Upper lobe of left lung (tissue), 4 donors: ENCODE results near the gene FGR.

Experiments
- CTCF ChIP-seq, 6 experiments: fragments of 450-650 bp in 4 of 6; fragments of 200-600 bp in 2 of 6; sonication (generic) in 2 of 6; IDR thresholded peaks; one replicate each; pipeline ENCODE4 v1.5.1; 2016 to 2019; ENCODE audit warnings: antibody characterized with exemption in 6 of 6
- POLR2A ChIP-seq, 4 donors: fragments of 450-650 bp; IDR thresholded peaks; one replicate each; pipeline ENCODE4 v1.5.1; 2016 to 2017; ENCODE audit warnings: antibody characterized with exemption in 4 of 4, mild to moderate bottlenecking in 2 of 4
- POLR2AphosphoS5 ChIP-seq, 2 donors: sonication (generic); formaldehyde crosslinking; IDR thresholded peaks; one replicate each; pipeline ENCODE4 v1.5.1; 2017; ENCODE audit warnings: antibody characterized with exemption in 2 of 2

GRCh38 chr1:27563341-27563590, 71.7 kb downstream of the FGR start:
- TF ChIP-seq POLR2A (IDR thresholded peaks at IDR 0.05) (no peak), CTCF (IDR thresholded peaks at IDR 0.05) (no peak), POLR2AphosphoS5 (IDR thresholded peaks at IDR 0.05) (no peak)
